CD4-positive, alpha-beta memory T cell (primary cell): ENCODE data around the gene COMP. TPM values are rescaled to one million over a fixed set of nuclear protein-coding genes. Genes with fewer than 3 reads are reported as not detected.

Source experiments
- CTCF ChIA-PET: fragments of 350-600 bp; sonication (Branson Sonifier 250); formaldehyde crosslinking; loops from one replicate; lab custom pipeline; 2021; ENCODE audit warnings: inconsistent platforms; ENCODE audit not compliant: partially characterized antibody; lab: Charles Lee
- POLR2A ChIA-PET: fragments of 350-600 bp; sonication (Branson Sonifier 250); formaldehyde crosslinking; loops from one replicate; lab custom pipeline; 2021; ENCODE audit not compliant: partially characterized antibody; lab: Charles Lee
- DNase-seq, 5 donors: peaks; one replicate each; pipeline versions ENCODE4 v3.0.0 to v3.0.0-alpha.2; 2020 to 2022; ENCODE audit warnings: mixed read lengths in 1 of 5
- H3K27ac ChIP-seq: one replicate; pipeline ENCODE4 v1.7.0; 2013; ENCODE audit warnings: low read depth, low read length
- H3K27me3 ChIP-seq: 2 replicates; pipeline ENCODE4 v1.7.0; 2013; ENCODE audit warnings: mild to moderate bottlenecking, low read length, moderate library complexity; ENCODE audit not compliant: insufficient read depth
- H3K36me3 ChIP-seq: 2 replicates; pipeline ENCODE4 v1.7.0; 2013; ENCODE audit warnings: mild to moderate bottlenecking, low read length, moderate library complexity; ENCODE audit not compliant: insufficient read depth
- H3K4me1 ChIP-seq: 2 replicates; pipeline ENCODE4 v1.7.0; 2013; ENCODE audit warnings: mild to moderate bottlenecking, low read length, moderate library complexity; ENCODE audit not compliant: insufficient read depth
- H3K4me3 ChIP-seq, 2 donors: one replicate each; pipeline ENCODE4 v1.7.0; 2013; ENCODE audit warnings: low read length in 2 of 2, mild to moderate bottlenecking in 1 of 2
- H3K9me3 ChIP-seq, 2 donors: one replicate each; pipeline ENCODE4 v1.7.0; 2013; ENCODE audit warnings: low read length in 2 of 2, control low read depth in 1 of 2; ENCODE audit not compliant: control insufficient read depth in 1 of 2
- H3K27ac Mint-ChIP-seq, 7 donors: one replicate each; pipeline ENCODE4 v1.8.0; 2020 to 2021; ENCODE audit warnings: mixed read lengths in 7 of 7, mild to moderate bottlenecking in 6 of 7, inconsistent platforms in 3 of 7, moderate library complexity in 3 of 7
- H3K27me3 Mint-ChIP-seq, 2 donors: one replicate each; pipeline ENCODE4 v1.8.0; 2020 to 2021; ENCODE audit warnings: mixed read lengths in 2 of 2
- H3K36me3 Mint-ChIP-seq, 2 donors: one replicate each; pipeline ENCODE4 v1.8.0; 2020 to 2021; ENCODE audit warnings: mixed read lengths in 2 of 2, inconsistent platforms in 1 of 2, mild to moderate bottlenecking in 1 of 2
- H3K4me1 Mint-ChIP-seq, 4 donors: one replicate each; pipeline ENCODE4 v1.8.0; 2020 to 2021; ENCODE audit warnings: mixed read lengths in 4 of 4, mild to moderate bottlenecking in 1 of 4
- H3K4me3 Mint-ChIP-seq, 8 donors: one replicate each; pipeline ENCODE4 v1.8.0; 2020 to 2021; ENCODE audit warnings: mixed read lengths in 8 of 8, mild to moderate bottlenecking in 7 of 8, moderate library complexity in 6 of 8, inconsistent platforms in 3 of 8
- H3K9me3 Mint-ChIP-seq, 8 donors: one replicate each; pipeline ENCODE4 v1.8.0; 2020 to 2021; ENCODE audit warnings: mixed read lengths in 8 of 8, mild to moderate bottlenecking in 5 of 8, inconsistent platforms in 3 of 8, moderate library complexity in 1 of 8
- intact Hi-C: fragments of 100-400 bp; cut with micrococcal nuclease; formaldehyde crosslinking; loops from one replicate; pipeline ENCODE4 v1.15.1; 2023
- polyA plus RNA-seq, 2 donors: library from polyadenylated mRNA; unstranded; fragments of 300-500 nt; fragmentation: Illumina TruSeq; gene quantifications; one replicate each; pipeline ENCODE4 v1.2.3, GENCODE V29; 2021
- total RNA-seq, 2 experiments: library from RNA; stranded (reverse); gene quantifications; one replicate each; pipeline ENCODE4 v1.2.3, GENCODE V29; 2021

Gene COMP
- total and polyA plus RNA-seq, 4 experiments from 2014 or later: not detected

DNA sequence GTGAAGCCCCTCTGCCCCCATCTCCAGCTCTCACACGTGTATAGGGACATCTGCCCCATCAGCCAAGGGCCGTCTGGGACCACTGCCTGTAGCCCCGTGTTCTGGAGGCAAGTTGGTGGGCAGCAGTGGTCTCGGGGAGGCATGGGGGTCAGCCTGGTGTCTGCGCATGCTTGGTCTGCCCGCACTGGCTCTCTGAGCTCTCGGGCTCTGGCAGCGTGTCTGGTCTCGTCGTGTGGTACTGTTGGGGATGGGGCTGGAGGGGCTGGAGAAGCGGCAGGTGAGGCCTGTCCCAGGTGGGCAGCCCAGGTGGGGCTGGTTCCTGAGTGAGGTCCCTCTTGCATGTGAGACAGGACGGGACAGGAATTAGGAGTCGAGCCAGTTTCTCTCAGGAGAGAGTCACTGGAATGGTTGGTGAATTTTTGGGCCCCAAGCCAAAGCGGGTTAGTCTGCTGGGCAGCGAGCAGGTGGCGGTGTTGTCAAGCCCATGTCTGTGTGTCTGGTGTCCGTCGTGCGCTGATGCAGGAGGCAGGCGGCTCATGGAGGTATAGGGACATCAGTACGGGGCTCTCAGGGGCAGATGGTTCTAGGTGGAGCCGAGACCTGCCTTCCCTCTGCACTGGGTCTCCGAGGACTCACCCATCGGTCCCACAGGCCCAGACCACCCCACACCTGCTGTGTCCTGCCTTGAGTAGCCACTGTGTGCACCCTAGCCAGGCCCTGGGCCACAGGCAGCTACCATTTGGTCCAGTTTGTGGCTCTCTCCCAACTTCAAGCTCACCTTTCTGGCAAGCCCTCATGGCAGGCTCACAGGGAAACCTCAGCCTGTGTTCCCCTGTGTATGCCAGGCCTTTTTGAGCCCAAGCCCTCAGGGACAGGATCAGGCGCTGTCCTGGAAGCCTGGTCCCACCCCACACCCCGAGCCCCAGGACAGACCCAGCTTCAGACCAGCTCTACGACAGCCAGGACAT lies 18.2 kb downstream of the COMP start:
- ChIA-PET POLR2A (no interaction called here), CTCF (no interaction called here)
- peak in 1 of 5 donors; percentile 19 for DNase-seq
- peaks cover 0 to 9% of the 10 kb centered on the region in 2 donors for H3K36me3 Mint-ChIP-seq
- Histone ChIP-seq H3K36me3 (no peaks in the 10 kb centered on the region), H3K4me1 (no peaks in the 10 kb centered on the region), H3K27ac (no peak overlapping the region), H3K27me3 (no peaks in the 10 kb centered on the region), H3K9me3 (no peaks in the 10 kb centered on the region), H3K4me3 (no peak overlapping the region)
- H3K4me3 Mint-ChIP-seq: no peak overlapping the region
- intact Hi-C loops: no loop called here
- H3K27me3 Mint-ChIP-seq: no peaks in the 10 kb centered on the region
- H3K9me3 Mint-ChIP-seq: peaks cover 0 to 2% (median 0%) of the 10 kb centered on the region in 8 donors
- no peak overlapping the region for H3K27ac Mint-ChIP-seq
- no peaks in the 10 kb centered on the region for H3K4me1 Mint-ChIP-seq

DNA sequence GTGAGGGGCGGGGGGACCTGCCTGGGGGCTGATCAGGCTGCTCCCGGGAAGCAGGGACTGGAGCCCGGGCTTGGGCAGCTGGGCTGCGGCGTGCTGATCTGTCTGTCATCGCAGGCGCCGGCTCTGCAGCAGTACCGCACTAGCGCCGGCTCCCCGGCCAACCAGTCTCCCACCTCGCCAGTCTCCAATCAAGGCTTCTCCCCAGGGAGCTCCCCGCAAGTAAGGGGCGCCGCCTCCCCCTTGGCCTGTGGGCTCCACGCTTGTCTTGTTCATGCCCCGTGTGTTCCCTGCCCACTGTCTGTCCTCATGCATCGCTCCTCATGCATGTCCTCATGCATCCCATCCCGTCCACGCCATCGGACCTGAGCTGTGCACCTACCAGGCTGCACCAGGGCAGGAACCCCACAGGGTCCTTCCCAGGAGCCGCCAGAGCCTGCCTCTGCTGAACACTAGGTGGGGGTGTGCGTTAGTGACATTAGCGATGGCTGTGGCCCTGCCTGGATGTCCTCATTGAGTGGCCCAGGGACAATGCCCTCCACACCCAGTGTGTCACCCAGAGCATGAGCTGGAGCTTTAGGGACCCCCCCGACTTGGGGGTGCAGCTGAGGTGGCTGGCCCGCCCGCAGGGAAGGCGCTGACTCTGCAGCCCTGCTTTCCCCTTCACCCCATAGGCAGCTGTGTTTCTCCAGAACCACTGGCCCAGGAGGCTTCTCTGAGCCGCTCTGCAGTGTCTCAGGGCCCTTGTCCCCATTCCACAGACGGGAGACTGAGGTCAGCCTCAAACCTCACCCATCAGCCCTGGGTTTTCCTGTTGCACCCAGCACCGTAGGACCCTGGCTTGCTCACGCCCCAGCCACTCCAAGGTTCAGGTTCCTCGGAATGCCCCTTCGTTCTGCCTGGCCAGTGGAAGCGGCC lies 19.5 kb downstream of the COMP start:
- H3K4me3 Mint-ChIP-seq: no peak overlapping the region
- H3K27me3 ChIP-seq: no peaks in the 10 kb centered on the region
- no peak overlapping the region for H3K27ac ChIP-seq
- no peak overlapping the region for H3K4me3 ChIP-seq
- peaks cover 0 to 2% (median 0%) of the 10 kb centered on the region in 8 donors for H3K9me3 Mint-ChIP-seq
- no peaks in the 10 kb centered on the region for H3K4me1 Mint-ChIP-seq
- intact Hi-C loops: no loop called here
- H3K36me3 ChIP-seq: no peaks in the 10 kb centered on the region
- H3K27me3 Mint-ChIP-seq: no peaks in the 10 kb centered on the region
- H3K27ac Mint-ChIP-seq: peak overlapping the region in 1 of 7 donors; percentile 55
- ChIA-PET POLR2A (no interaction called here), CTCF (no interaction called here)
- H3K4me1 ChIP-seq: no peaks in the 10 kb centered on the region
- DNase-seq: peak in 1 of 5 donors; percentile 29
- peaks cover 3 to 14% of the 10 kb centered on the region in 2 donors for H3K36me3 Mint-ChIP-seq
- H3K9me3 ChIP-seq: no peaks in the 10 kb centered on the region

DNA sequence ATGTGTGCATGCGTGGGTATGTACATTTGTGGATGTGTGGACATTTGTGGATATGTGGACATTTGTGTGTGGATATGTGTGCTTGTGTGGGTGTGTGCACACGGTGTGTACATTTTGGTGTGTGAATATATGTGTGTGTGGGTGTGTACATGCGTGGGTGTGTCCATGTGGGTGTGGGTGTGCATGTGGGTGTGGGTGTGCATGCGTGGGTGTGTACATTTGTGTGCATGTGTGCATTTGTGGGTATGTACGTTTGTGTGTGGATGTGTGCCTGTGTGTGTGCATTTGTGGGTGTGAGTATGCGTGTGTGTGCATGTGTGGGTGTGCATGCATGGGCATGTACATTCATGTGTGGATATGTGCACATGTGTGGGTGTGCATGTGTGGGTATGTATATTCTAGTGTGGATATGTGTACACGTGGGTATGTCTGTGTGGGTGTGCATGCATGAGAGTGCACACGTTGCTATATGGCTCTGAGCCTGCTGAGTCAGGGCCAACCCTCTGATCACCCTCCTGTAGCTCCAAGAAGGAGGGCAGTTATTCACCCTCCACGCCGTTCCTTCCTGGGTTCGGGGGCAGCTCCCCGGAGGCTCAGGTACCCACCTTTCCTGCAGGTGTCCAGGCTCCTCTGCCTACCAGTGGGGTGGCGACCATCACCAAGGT lies 20.3 kb downstream of the COMP start:
- POLR2A ChIA-PET: no interaction called here
- H3K36me3 Mint-ChIP-seq: peaks cover 3 to 15% of the 10 kb centered on the region in 2 donors
- intact Hi-C loops: no loop called here
- Histone ChIP-seq H3K27me3 (no peaks in the 10 kb centered on the region), H3K9me3 (no peaks in the 10 kb centered on the region), H3K27ac (no peak overlapping the region), H3K4me1 (no peaks in the 10 kb centered on the region), H3K4me3 (no peak overlapping the region), H3K36me3 (no peaks in the 10 kb centered on the region)
- no peak for DNase-seq
- H3K27ac Mint-ChIP-seq: no peak overlapping the region
- no peaks in the 10 kb centered on the region for H3K4me1 Mint-ChIP-seq
- CTCF ChIA-PET: no interaction called here
- no peaks in the 10 kb centered on the region for H3K27me3 Mint-ChIP-seq
- no peak overlapping the region for H3K4me3 Mint-ChIP-seq
- peaks cover 0 to 2% (median 0%) of the 10 kb centered on the region in 8 donors for H3K9me3 Mint-ChIP-seq

DNA sequence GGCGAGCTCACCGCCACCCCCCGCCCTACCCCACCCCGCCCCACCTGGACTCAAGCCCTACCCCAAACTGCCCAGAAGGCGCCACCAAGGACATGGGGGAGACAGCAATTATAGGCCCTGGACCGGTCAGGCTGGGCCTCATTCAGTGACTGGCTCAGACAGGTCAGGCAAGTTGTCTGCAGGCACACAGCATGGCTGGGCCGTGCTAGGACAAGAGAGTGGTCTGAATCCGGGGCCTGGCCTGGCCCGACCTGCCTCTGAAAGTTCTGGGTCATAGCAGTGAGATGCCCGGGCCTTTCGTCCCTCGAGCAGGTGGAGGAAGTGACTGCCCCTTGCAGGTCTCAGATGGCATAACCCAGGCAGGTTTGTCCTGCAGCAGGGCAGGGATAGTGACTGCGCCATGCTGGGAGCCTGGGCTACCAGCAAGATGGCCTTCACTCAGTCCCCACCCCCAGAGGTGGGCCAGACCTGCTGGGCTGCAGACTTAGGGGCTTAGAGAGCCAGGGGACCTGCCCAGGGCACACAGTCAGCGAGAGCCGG lies 21.0 kb downstream of the COMP start:
- intact Hi-C loops: no loop called here
- Histone ChIP-seq H3K4me1 (no peaks in the 10 kb centered on the region), H3K27me3 (no peaks in the 10 kb centered on the region), H3K9me3 (no peaks in the 10 kb centered on the region), H3K27ac (no peak overlapping the region), H3K36me3 (no peaks in the 10 kb centered on the region), H3K4me3 (no peak overlapping the region)
- peak in 1 of 5 donors; percentile 24 for DNase-seq
- no peak overlapping the region for H3K4me3 Mint-ChIP-seq
- H3K36me3 Mint-ChIP-seq: peaks cover 3 to 15% of the 10 kb centered on the region in 2 donors
- no peaks in the 10 kb centered on the region for H3K4me1 Mint-ChIP-seq
- peaks cover 0 to 2% (median 0%) of the 10 kb centered on the region in 8 donors for H3K9me3 Mint-ChIP-seq
- CTCF ChIA-PET: no interaction called here
- POLR2A ChIA-PET: no interaction called here
- H3K27me3 Mint-ChIP-seq: no peaks in the 10 kb centered on the region
- no peak overlapping the region for H3K27ac Mint-ChIP-seq

DNA sequence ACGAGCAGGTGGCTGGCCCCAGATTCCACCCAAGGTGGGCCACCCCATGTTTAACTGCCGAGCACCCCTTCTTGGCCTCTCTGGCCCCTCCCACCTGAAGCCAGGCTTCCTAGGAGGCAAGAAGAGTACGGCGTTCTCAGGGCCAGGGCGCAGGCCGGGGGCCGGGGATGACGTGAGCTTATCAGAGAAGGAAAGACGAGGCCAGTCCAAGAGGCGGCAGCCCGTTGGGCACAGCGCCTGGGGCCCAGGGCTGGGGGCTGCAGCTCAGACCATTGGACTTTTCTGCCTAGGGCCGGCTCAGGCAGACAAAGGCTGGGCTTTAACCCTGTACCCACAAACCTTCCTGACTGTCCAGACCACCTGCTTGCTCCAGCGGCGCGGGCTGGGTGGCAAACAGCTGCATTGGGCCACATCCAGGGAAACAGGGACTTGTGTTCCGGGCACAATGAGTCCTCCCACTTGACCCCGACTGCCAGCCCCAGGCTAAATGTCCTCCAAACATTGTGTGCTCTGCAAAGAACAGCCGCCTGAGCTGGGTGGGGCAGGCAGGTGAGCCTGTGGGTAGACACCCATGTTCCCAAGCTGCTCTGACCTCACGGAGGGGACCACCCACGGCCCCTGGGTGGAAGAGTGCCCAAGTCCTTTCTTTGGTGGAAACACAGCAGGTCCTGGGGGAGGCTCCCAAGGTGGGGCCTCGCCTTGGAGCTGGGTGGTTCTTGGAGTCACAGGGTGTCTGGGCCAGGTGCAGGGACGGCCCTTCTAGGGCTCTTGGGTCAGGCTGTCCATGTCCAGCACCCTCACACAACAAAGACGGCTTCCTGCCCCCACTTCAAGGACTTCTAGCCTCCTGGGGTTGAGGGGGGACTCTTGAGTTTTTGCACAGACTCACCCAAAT lies 21.9 kb downstream of the COMP start:
- DNase-seq: peak in 1 of 5 donors; percentile 7
- Histone ChIP-seq H3K27ac (no peak overlapping the region), H3K27me3 (no peaks in the 10 kb centered on the region), H3K4me3 (no peak overlapping the region), H3K36me3 (no peaks in the 10 kb centered on the region), H3K4me1 (no peaks in the 10 kb centered on the region), H3K9me3 (no peaks in the 10 kb centered on the region)
- ChIA-PET POLR2A (no interaction called here), CTCF (no interaction called here)
- Mint-ChIP-seq H3K9me3 (peaks cover 0 to 2% (median 0%) of the 10 kb centered on the region in 8 donors), H3K4me1 (no peaks in the 10 kb centered on the region), H3K27me3 (no peaks in the 10 kb centered on the region), H3K4me3 (no peak overlapping the region), H3K36me3 (peaks cover 3 to 15% of the 10 kb centered on the region in 2 donors), H3K27ac (no peak overlapping the region)
- intact Hi-C loops: no loop called here

DNA sequence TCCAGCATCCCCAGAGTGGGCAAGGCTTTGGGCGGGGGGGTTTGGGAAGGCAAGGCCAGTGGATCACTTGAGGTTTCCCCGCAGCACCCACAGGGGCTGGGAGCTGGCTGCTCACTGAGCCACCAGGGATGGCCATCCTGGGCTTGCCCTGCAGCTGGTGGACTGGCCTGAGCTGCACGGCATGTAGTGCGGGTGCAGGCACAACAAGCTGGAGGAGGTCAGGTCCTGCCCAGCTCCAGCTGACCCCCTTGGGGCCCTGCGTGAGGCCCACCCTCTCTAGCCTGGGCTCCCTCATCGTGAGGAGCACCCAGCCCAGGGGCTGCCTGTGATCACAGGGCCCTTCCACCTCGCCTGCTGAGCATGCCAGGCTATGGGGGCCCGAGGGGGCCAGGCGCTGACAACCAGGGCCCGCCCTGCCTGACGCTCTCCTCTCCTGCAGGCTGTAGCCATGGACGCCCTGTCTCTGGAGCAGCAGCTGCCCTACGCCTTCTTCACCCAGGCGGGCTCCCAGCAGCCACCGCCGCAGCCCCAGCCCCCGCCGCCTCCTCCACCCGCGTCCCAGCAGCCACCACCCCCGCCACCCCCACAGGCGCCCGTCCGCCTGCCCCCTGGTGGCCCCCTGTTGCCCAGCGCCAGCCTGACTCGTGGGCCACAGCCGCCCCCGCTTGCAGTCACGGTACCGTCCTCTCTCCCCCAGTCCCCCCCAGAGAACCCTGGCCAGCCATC lies 22.9 kb downstream of the COMP start:
- intact Hi-C loops: no loop called here
- Mint-ChIP-seq H3K36me3 (peaks cover 3 to 15% of the 10 kb centered on the region in 2 donors), H3K9me3 (peaks cover 0 to 2% (median 0%) of the 10 kb centered on the region in 8 donors), H3K27ac (no peak overlapping the region), H3K4me3 (no peak overlapping the region), H3K4me1 (no peaks in the 10 kb centered on the region), H3K27me3 (no peaks in the 10 kb centered on the region)
- H3K27ac ChIP-seq: no peak overlapping the region
- CTCF ChIA-PET: no interaction called here
- no peak overlapping the region for H3K4me3 ChIP-seq
- H3K4me1 ChIP-seq: no peaks in the 10 kb centered on the region
- H3K36me3 ChIP-seq: no peaks in the 10 kb centered on the region
- no peaks in the 10 kb centered on the region for H3K9me3 ChIP-seq
- no peaks in the 10 kb centered on the region for H3K27me3 ChIP-seq
- POLR2A ChIA-PET: no interaction called here
- peak in 1 of 5 donors; percentile 23 for DNase-seq
